WERI-Rb-1 (cell line): ENCODE results near the gene AGPAT2.

Experiments
- DNase-seq: peaks from one replicate; pipeline ENCODE4 v3.0.0-alpha.2; 2020
- H3K27ac ChIP-seq: fragments of 250-450 bp; sonication (Bioruptor Pico); 2 replicates; pipeline ENCODE4 v1.5.1; 2020; ENCODE audit warnings: mild to moderate bottlenecking, moderate library complexity
- H3K27me3 ChIP-seq: fragments of 250-450 bp; sonication (Bioruptor Pico); 2 replicates; pipeline ENCODE4 v1.5.1; 2021; ENCODE audit warnings: mild to moderate bottlenecking, low read depth, moderate library complexity; ENCODE audit not compliant: insufficient read depth, severe bottlenecking
- H3K36me3 ChIP-seq: fragments of 250-450 bp; sonication (Bioruptor Pico); 2 replicates; pipeline ENCODE4 v1.5.1; 2020; ENCODE audit warnings: mild to moderate bottlenecking, moderate library complexity
- H3K4me3 ChIP-seq: 2 replicates; pipeline ENCODE4 v1.5.1; 2011; ENCODE audit warnings: low read depth, mild to moderate bottlenecking, control low read depth, low read length
- H3K9me3 ChIP-seq: fragments of 250-450 bp; sonication (Bioruptor Pico); 2 replicates; pipeline ENCODE4 v1.5.1; 2021; ENCODE audit warnings: mild to moderate bottlenecking, moderate library complexity; ENCODE audit not compliant: severe bottlenecking
- CTCF ChIP-seq: IDR thresholded peaks from 2 replicates; pipeline ENCODE4 v1.5.1; 2011; ENCODE audit warnings: low read depth, mild to moderate bottlenecking, control low read depth, inconsistent platforms, low read length

Gene AGPAT2

GRCh38 chr9:136682710-136683109, 4.5 kb downstream of the AGPAT2 start:
- no peak overlapping the region for H3K27ac ChIP-seq
- no peak for TF ChIP-seq CTCF
- H3K27me3 ChIP-seq: no peaks in the 10 kb centered on the region
- no peak for DNase-seq
- H3K36me3 ChIP-seq: peaks cover 3% of the 10 kb centered on the region
- no peaks in the 10 kb centered on the region for H3K9me3 ChIP-seq
- no peak overlapping the region for H3K4me3 ChIP-seq

GRCh38 chr9:136681945-136682699, 5.1 kb downstream of the AGPAT2 start:
- Histone ChIP-seq H3K27ac (no peak overlapping the region), H3K36me3 (peaks cover 3% of the 10 kb centered on the region), H3K4me3 (no peak overlapping the region), H3K9me3 (no peaks in the 10 kb centered on the region), H3K27me3 (no peaks in the 10 kb centered on the region)
- no peak for TF ChIP-seq CTCF
- DNase-seq: no peak

GRCh38 chr9:136681029-136681428, 6.2 kb downstream of the AGPAT2 start:
- Histone ChIP-seq H3K27ac (no peak overlapping the region), H3K9me3 (no peaks in the 10 kb centered on the region), H3K27me3 (no peaks in the 10 kb centered on the region), H3K36me3 (peaks cover 3% of the 10 kb centered on the region), H3K4me3 (no peak overlapping the region)
- no peak for DNase-seq
- no peak for TF ChIP-seq CTCF

- H3K9me3 ChIP-seq: no peaks in the 10 kb centered on the region
- no peak for DNase-seq
- H3K36me3 ChIP-seq: peaks cover 3% of the 10 kb centered on the region
- H3K4me3 ChIP-seq: no peak overlapping the region
- no peak for TF ChIP-seq CTCF
- H3K27ac ChIP-seq: no peak overlapping the region
- no peaks in the 10 kb centered on the region for H3K27me3 ChIP-seq
Measured at GRCh38 chr9:136679431-136679941, 7.8 kb downstream of the AGPAT2 start.

- no peaks in the 10 kb centered on the region for H3K27me3 ChIP-seq
- no peak overlapping the region for H3K4me3 ChIP-seq
- H3K27ac ChIP-seq: no peak overlapping the region
- TF ChIP-seq CTCF: no peak
- H3K9me3 ChIP-seq: no peaks in the 10 kb centered on the region
- peaks cover 12% of the 10 kb centered on the region for H3K36me3 ChIP-seq
- DNase-seq: no peak
Measured at GRCh38 chr9:136678624-136679023, 8.6 kb downstream of the AGPAT2 start.

- no peak for TF ChIP-seq CTCF
- H3K9me3 ChIP-seq: no peaks in the 10 kb centered on the region
- H3K27me3 ChIP-seq: no peaks in the 10 kb centered on the region
- DNase-seq: no peak
- H3K4me3 ChIP-seq: no peak overlapping the region
- H3K36me3 ChIP-seq: peaks cover 18% of the 10 kb centered on the region
- no peak overlapping the region for H3K27ac ChIP-seq
Measured at GRCh38 chr9:136678034-136678433, 9.2 kb downstream of the AGPAT2 start.
